Adrenal gland (tissue), 5 donors: ENCODE results near the gene BTBD18.

Source experiments
- CTCF ChIP-seq, 6 experiments: fragments of 450-650 bp in 4 of 6; fragments of 200-600 bp in 2 of 6; sonication (generic) in 1 of 6; IDR thresholded peaks; 1 replicate in 5 of 6; 2 replicates in 1 of 6; pipeline versions ENCODE4 v1.5.1 to v1.8.0; 2016 to 2021; ENCODE audit warnings: antibody characterized with exemption in 6 of 6, mild to moderate bottlenecking in 2 of 6, moderate library complexity in 1 of 6
- POLR2A ChIP-seq, 2 donors: fragments of 450-650 bp; IDR thresholded peaks; one replicate each; pipeline ENCODE4 v1.6.1; 2017; ENCODE audit warnings: antibody characterized with exemption in 2 of 2, mild to moderate bottlenecking in 2 of 2, moderate library complexity in 1 of 2
- donor health status: DM: no; HTN: no; CAD: no.

- no peak for TF ChIP-seq CTCF (IDR thresholded peaks at IDR 0.05)
- TF ChIP-seq POLR2A (IDR thresholded peaks at IDR 0.05): no peak
Measured at GRCh38 chr11:57770793-57771192, 19.2 kb upstream of the BTBD18 start.
